ENCODE results near the gene TSC2. TPM values are rescaled to one million over a fixed set of nuclear protein-coding genes. Genes with fewer than 3 reads are reported as not detected.
"Not testable (repeated sequence)": the region's sequence is repeated elsewhere in the genome, so short reads cannot be mapped to it uniquely, and the experiment has no call there.

TSC2 gene
- total RNA-seq, 1 experiment from 2014 or later = 42.6 TPM

- not testable (repeated sequence) for H3K36me3 ChIP-seq (replicated peaks; ENCODE audit: control insufficient read depth, insufficient read depth, low read length); DNase-seq; H3K27me3 ChIP-seq (ENCODE audit: control insufficient read depth, insufficient read depth, low read length); H3K4me3 ChIP-seq (ENCODE audit: insufficient read depth, low read depth, low read length)
These were observed 62.1 kb downstream of the TSC2 start for GRCh38 chr16:2109872-2110271.

GRCh38 chr16:2110332-2111008 is 62.7 kb downstream of the TSC2 start:
- not testable (repeated sequence) for H3K36me3 ChIP-seq (replicated peaks; ENCODE audit: control insufficient read depth, insufficient read depth, low read length); H3K27me3 ChIP-seq (ENCODE audit: control insufficient read depth, insufficient read depth, low read length); H3K4me3 ChIP-seq (ENCODE audit: insufficient read depth, low read depth, low read length)
- peak; percentile 42 for DNase-seq

GRCh38 chr16:2111009-2111353 is 63.2 kb downstream of the TSC2 start:
- not testable (repeated sequence) for H3K27me3 ChIP-seq (ENCODE audit: control insufficient read depth, insufficient read depth, low read length); DNase-seq

GRCh38 chr16:2111412-2112335 is 63.9 kb downstream of the TSC2 start:
- not testable (repeated sequence) for DNase-seq; H3K27me3 ChIP-seq (ENCODE audit: control insufficient read depth, insufficient read depth, low read length); H3K36me3 ChIP-seq (replicated peaks; ENCODE audit: control insufficient read depth, insufficient read depth, low read length); H3K4me3 ChIP-seq (ENCODE audit: insufficient read depth, low read depth, low read length)

More at GRCh38 chr16:2111009-2111353, 63.2 kb downstream of the TSC2 start:
- H3K36me3 ChIP-seq (replicated peaks; ENCODE audit: control insufficient read depth, insufficient read depth, low read length); H3K4me3 ChIP-seq (ENCODE audit: insufficient read depth, low read depth, low read length): not testable (repeated sequence)

- not testable (repeated sequence) for DNase-seq; H3K4me3 ChIP-seq (ENCODE audit: insufficient read depth, low read depth, low read length); H3K27me3 ChIP-seq (ENCODE audit: control insufficient read depth, insufficient read depth, low read length); H3K36me3 ChIP-seq (replicated peaks; ENCODE audit: control insufficient read depth, insufficient read depth, low read length)
These were observed 64.8 kb downstream of the TSC2 start for GRCh38 chr16:2112539-2113106.

- not testable (repeated sequence) for H3K4me3 ChIP-seq (ENCODE audit: insufficient read depth, low read depth, low read length); DNase-seq; H3K36me3 ChIP-seq (replicated peaks; ENCODE audit: control insufficient read depth, insufficient read depth, low read length); H3K27me3 ChIP-seq (ENCODE audit: control insufficient read depth, insufficient read depth, low read length)
These were observed 66.4 kb downstream of the TSC2 start for GRCh38 chr16:2114225-2114624.

- H3K36me3 ChIP-seq (replicated peaks; ENCODE audit: control insufficient read depth, insufficient read depth, low read length); H3K27me3 ChIP-seq (ENCODE audit: control insufficient read depth, insufficient read depth, low read length); H3K4me3 ChIP-seq (ENCODE audit: insufficient read depth, low read depth, low read length); DNase-seq: not testable (repeated sequence)
These were observed 67.3 kb downstream of the TSC2 start for GRCh38 chr16:2114885-2115590.

GRCh38 chr16:2115591-2115973 is 67.8 kb downstream of the TSC2 start:
- DNase-seq = peak; percentile 45
- Histone ChIP-seq H3K4me3 (ENCODE audit: insufficient read depth, low read depth, low read length) (no peak overlapping the region), H3K36me3 (replicated peaks; ENCODE audit: control insufficient read depth, insufficient read depth, low read length) (no peaks in the 10 kb centered on the region; the same call in 1 of the 2 replicates), H3K27me3 (ENCODE audit: control insufficient read depth, insufficient read depth, low read length) (no peaks in the 10 kb centered on the region)

- H3K27me3 ChIP-seq (ENCODE audit: control insufficient read depth, insufficient read depth, low read length); H3K36me3 ChIP-seq (replicated peaks; ENCODE audit: control insufficient read depth, insufficient read depth, low read length); H3K4me3 ChIP-seq (ENCODE audit: insufficient read depth, low read depth, low read length); DNase-seq: not testable (repeated sequence)
These were observed 68.6 kb downstream of the TSC2 start for GRCh38 chr16:2116428-2116827.

- DNase-seq; H3K27me3 ChIP-seq (ENCODE audit: control insufficient read depth, insufficient read depth, low read length); H3K4me3 ChIP-seq (ENCODE audit: insufficient read depth, low read depth, low read length); H3K36me3 ChIP-seq (replicated peaks; ENCODE audit: control insufficient read depth, insufficient read depth, low read length): not testable (repeated sequence)
These were observed 69.6 kb downstream of the TSC2 start for GRCh38 chr16:2117341-2117740.

GRCh38 chr16:2117960-2118722 is 70.4 kb downstream of the TSC2 start:
- H3K4me3 ChIP-seq (ENCODE audit: insufficient read depth, low read depth, low read length); H3K36me3 ChIP-seq (replicated peaks; ENCODE audit: control insufficient read depth, insufficient read depth, low read length); DNase-seq; H3K27me3 ChIP-seq (ENCODE audit: control insufficient read depth, insufficient read depth, low read length): not testable (repeated sequence)

- not testable (repeated sequence) for H3K27me3 ChIP-seq (ENCODE audit: control insufficient read depth, insufficient read depth, low read length); H3K4me3 ChIP-seq (ENCODE audit: insufficient read depth, low read depth, low read length); H3K36me3 ChIP-seq (replicated peaks; ENCODE audit: control insufficient read depth, insufficient read depth, low read length)
- peak; percentile 59 for DNase-seq
These were observed 73.5 kb downstream of the TSC2 start for GRCh38 chr16:2121325-2121724.

GRCh38 chr16:2121853-2122252 is 74.1 kb downstream of the TSC2 start:
- Histone ChIP-seq H3K4me3 (ENCODE audit: insufficient read depth, low read depth, low read length) (no peak overlapping the region), H3K27me3 (ENCODE audit: control insufficient read depth, insufficient read depth, low read length) (no peaks in the 10 kb centered on the region), H3K36me3 (replicated peaks; ENCODE audit: control insufficient read depth, insufficient read depth, low read length) (no peaks in the 10 kb centered on the region)
- no peak for DNase-seq

GRCh38 chr16:2122429-2122828 is 74.6 kb downstream of the TSC2 start:
- no peak for DNase-seq
- H3K4me3 ChIP-seq (ENCODE audit: insufficient read depth, low read depth, low read length) = no peak overlapping the region
- no peaks in the 10 kb centered on the region for H3K27me3 ChIP-seq (ENCODE audit: control insufficient read depth, insufficient read depth, low read length)
- no peaks in the 10 kb centered on the region for H3K36me3 ChIP-seq (replicated peaks; ENCODE audit: control insufficient read depth, insufficient read depth, low read length)
